DMS 273 treated with DMSO at 0.1 percent for 48 hours (cell line): ENCODE data around the gene CCDC138.

ENCODE experiments used
- DNase-seq: peaks from one replicate; lab custom pipeline; 2025; lab: John Stamatoyannopoulos, UW

CCDC138 gene

DNA sequence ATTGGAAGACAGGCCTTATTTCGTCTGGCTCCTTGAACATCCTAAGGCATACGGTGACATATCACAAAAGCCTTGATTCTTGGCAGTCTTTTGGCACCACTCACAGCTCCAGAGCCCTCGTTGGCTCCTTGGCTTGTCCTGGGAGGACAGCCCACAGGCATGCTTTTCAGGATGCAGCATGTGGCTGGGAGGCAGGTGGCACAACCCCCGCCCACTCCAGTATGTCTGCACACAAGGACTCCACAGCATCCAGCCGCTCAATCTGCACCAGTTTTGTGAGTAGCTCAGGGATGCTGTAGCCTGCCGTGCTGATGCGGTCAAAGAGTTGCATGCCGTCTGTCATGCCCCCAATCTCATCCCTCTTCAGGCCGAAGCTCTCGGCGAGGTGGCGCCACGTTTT is 110.2 kb downstream of the CCDC138 start:
- no peak for DNase-seq

DNA sequence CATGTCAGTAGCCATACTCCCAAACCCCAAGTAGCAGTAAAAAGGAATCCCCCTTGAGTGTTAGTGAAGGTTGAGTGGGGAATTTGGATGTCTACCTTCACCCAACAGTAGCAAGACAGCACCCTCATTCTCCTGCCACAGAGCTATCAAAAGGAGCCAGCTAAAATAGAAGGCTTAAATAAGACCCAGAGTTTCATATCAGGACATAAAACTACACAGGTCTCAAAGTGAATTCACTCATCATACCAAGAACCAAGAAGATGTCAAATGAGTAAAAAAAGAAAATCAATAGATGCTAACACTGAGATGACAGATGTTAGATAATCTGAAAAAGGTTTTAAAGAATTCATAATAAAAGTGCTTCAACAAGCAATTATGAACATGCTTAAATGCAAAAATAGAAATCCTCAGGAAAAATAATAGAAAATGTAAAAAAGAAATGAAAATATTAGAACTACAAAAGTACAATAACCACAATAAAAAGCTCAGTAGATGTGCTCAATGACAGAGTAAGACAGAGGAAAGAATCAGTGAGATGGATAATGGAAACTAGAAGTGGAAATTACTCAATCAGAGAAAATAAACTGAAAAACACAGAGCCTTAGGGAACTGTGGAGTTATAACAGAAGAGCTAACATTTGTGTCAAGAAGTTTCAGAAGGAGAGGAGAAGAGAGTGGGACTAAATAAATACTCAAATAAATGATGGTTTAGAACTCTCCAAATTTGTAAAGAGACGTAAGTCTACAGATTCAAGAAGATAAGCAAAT is 111.9 kb downstream of the CCDC138 start:
- DNase-seq, result no peak

DNA sequence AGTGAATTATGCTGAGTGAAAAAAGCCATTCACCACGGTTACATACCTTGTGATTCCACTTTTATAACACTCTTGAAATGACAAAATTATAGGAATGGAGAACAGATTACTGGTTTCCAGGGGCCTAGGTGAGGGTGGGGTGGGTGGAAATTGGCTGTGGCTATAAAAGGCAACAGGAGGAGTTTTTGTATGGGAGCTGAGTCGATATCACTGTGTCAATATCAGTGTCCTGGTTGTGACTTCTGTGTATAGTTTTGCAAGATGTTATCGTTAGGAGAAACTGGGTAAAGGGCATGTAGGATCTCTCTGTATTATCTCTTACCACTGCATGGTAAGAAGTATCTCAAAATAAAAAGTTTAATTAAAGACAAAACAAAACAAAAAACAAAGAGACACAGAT is 118.1 kb downstream of the CCDC138 start:
- no peak for DNase-seq

DNA sequence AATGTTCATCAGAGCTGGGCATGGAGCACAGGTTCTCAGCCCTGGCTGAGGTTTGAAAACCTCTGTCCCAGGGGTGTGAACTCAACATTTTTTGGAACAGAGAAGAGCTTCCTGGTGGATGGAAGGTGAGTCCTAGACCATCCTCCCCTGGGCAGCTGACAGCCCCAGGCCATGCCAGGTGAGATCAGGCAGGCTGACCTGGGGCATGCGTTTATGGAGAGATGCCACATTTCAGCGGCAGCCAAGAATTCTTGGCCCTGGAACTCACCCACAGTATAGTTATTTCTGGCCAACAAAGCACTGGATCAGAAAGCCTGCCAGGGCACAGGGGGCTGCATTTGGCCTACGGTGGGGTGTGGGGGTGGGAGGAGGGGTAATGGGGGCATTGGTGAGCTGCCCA is 118.6 kb downstream of the CCDC138 start:
- no peak for DNase-seq

DNA sequence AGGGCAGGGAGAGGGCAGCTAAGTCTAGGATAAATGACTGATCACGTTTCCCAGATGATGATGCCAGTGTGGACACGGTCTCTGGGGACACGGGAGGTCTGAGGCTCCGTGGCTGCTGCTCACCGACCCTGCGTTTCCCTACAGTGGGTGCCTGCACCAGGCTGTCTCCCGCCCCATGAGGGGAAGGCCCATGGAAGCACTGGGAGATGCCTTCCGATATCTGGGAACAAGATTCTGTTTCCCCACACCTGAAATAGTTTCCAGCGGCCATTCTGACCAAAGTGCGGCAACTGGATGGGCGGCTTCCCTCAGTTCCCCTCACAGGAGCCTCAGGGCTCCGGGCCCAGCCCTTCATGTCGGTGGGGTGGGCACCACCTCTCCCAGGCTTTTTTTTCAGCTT is 119.3 kb downstream of the CCDC138 start:
- no peak for DNase-seq

DNA sequence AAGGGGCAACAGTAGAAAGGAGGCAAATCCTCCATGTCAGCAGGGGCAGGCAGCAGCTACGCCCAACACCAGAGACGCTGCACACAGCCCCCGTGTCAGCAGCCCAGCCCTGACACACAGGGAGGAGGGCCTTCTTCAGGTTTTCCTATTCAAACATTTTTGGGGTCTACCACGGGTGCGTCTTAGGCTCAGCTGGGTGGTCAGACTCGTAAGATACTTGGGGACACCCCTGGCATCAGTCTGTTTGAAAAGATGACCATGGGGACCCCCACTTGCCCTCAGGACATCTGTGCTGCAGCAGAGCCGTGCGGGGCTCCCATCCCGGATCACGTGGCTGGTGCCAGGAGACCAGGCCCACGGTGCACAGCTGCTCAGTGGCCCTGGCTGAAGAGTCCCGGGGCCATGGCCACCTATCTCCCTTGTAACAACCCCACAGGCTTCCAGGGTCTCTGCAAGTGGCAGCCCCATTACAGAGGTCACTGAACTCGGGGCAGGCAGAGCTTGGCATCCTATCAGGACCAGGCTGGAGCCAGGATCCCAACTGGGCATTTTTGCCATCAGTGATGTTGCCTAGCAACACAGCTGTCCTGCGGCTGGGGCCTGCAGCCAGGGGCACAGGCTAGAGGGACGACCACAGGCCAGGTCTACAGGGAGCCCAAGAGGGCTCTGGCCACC is 120.0 kb downstream of the CCDC138 start:
- no peak for DNase-seq

DNA sequence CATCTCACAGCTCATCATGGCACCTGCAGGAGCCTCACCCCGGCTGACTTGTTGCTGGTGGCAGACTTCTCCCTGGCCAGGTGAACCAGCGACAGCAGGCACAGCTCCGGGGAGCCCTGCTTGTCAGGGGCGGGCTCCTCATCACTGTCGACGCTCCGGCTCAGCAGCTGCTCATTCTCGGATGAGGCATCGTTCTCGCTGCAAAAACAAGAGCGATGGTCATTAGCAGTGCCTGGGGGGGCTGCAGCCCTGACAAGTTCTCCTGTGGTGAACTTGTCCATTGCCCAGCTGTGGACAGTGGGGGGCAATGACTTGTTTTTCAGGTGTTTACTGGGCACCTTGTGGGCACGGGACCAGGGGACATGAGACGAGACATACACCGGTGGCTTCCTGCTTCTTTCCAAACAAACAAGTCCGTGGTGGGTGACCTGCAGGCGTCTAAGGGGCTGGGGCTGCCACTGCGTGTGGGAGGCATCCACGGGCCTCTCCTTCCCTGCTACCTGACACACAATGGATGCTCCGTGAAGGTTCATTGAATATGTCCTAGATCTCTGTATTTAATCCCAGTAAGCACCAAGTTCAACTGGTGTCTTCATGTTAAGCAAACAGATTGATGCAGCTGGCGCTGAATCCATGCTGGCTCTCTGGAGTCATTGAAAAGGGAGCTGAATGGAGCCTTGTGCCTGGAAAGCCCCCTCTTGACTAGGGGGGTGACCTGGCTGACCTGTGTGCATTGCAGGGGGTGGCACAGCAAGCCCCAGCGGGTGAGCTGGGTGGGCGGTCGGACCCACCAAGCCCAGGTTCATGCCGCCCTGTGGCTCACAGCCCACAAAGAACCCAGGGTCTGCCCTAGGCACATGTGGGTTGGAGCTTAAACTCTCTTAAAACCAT is 121.5 kb downstream of the CCDC138 start:
- no peak for DNase-seq

DNA sequence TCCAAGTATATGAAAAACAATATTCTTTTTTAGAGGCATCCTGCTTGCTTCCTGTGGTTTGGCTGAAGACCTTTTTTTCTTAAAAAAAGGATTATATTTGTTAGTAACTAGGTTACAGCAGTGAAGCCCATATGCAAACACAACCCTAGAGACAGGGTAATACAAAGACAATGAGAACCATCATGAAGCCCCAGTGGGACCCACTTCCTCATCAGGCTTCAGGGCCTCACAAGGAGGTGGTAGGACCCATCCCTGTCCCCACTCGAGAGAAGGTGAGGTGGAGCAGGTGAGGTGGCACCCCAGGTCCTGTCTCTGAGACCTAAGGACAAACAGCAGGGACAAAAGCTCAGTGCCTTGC is 122.1 kb downstream of the CCDC138 start:
- no peak for DNase-seq

DNA sequence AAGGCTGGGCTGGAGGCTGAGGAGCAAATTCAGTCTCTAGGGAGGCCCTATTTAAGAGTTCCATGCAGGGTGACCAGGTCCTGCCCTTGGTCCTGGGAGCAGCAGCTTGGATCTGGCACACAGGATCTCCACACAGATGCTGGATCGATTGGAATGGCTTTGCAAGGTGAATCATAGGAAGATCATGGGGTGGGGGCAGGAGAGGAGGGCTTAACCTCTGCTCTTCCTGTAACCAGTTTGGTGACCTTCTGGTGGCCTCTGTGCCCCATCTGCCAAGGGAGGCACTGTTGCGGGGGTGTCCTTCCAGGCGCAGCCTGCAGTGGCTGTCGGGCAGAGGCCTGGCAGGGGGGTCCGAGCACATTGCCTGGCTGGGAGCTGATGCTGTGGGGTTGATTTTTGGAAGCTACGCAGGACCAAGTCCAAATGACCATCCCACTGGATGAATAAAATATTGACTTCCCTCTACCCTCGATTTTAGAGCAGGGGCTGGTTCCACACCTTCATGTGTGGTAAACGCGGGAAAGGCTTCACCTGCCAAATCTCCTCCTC is 122.8 kb downstream of the CCDC138 start:
- DNase-seq, result no peak

DNA sequence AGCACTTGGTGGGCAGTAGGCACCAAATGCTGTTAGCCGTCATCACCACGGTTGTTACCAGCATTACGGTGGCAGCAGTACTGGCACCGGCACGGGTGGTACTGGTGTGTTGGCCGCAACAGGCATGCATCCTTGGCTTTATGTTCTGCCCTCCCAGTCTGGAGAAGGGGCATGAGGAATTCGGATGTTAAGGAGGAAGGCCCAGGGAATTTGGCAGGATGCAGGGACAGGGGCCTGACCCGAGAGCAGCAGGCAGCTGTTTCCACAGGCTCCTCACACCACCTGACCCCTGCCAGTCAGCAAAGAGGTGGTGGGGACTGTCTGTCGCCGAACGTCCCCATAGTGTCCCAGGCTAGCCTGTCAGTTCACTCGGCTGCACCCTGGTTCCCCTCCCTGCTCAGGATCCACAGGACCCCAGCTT is 123.5 kb downstream of the CCDC138 start:
- DNase-seq, result no peak

DNA sequence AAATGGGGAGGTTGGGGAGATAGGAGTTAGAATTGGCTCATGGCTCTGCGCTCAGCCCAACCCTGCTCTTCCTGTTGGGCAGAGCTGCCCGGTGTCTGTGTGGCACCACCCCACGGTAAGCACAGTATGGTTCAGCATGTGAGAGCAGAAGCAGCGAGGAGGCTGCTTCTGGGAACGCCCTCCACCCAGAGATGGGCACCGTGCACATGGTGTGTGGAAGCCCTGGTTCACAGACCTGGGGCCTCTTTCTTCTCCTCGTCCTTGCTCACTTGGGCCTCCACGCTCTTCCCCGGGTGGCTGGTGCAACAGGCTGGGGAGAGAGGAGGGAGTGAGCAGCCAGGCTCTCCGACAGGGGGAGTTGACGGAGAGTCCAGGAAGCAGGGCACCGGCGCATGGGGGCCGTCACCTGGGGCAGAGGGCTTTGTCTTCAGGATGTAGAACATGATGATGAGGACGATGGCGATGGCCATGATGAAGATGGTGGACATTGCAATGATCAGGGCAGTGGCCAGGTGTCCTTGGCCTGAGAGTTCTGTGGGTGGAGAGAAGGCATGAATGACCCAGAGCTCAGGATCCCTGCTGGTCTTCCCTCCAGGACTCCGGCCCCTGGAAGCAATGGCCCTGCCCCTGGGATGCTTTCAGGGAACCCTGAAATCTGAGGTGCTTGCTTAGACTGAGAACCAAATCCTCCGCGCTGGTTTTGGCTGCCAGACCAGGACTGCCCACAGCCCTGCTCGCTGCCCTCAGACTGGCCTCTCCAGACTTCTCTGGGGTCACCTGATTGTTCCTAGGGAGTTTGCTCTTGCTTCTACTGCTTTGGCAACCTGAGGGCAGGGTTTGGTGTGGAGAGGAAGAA is 124.2 kb downstream of the CCDC138 start:
- DNase-seq, result no peak

DNA sequence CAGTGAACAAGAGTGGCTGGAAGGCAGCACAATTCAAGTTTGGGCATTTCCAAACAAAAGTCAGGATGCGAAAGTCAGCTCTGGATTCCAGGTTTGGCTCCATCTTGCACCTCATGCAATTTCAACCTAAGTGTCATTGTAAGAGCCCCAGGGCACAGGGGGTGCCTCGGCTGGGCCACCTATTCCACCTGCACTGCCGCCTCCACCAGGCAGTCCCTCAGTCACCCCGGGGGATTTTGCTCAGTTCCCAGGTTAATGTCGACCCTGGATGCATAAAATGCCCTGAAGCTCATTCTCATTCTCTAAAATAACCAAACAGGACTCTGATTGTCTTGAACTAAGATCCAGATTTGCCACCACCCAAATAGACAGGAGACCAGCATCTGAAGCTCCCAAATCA is 124.8 kb downstream of the CCDC138 start:
- no peak for DNase-seq

DNA sequence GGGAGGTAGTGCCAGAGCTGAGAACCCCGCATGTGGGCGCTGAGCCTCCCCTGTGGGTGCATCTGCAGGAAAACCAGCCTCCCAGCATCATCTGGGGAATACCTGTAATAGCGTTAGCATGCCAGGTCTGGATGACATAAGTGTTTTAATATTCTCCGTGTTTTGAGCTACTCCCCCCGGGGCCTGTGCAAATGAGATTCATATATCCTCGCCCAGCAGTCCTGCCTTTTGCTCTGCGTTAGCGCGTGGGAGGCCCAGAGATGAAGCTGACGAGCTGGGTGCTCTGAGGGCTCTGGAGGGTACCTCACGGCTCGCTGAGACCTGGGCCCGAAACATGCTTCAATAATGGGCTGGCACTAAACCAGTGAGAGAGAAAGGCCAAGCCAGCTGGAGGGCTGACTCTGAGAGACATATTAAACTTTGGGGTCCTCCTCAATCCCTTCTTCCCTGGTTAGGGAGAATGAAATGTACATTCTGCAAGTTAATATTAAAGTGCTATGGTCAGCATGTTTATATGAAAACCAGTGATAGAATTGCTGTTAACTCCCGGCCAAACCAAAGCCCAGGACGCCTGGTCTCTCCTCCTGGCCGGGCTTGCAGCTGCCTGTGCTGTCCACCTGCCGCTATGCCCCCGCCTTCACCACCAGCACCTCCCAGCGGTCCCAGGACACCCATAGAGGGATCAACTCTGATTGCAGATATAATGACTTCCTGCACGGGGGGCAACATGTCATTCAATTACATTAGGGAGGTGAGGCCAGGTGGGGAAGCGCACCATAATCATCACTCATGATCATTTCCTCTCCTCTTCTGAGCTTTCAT is 125.4 kb downstream of the CCDC138 start:
- DNase-seq, result no peak

DNA sequence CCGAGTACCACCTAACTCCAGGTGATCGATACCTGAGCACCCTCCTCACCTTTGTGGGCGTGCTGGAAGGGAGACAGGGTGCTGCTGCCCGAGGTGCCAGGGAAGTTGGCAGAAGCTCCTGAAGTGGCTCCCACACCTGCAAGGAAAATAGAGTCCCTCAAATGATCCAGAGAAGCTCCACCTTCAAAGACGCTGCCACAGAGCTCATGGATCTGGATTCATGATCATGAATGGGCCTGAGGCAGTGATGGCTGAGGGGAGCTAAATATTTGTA is 126.0 kb downstream of the CCDC138 start:
- DNase-seq, result no peak

DNA sequence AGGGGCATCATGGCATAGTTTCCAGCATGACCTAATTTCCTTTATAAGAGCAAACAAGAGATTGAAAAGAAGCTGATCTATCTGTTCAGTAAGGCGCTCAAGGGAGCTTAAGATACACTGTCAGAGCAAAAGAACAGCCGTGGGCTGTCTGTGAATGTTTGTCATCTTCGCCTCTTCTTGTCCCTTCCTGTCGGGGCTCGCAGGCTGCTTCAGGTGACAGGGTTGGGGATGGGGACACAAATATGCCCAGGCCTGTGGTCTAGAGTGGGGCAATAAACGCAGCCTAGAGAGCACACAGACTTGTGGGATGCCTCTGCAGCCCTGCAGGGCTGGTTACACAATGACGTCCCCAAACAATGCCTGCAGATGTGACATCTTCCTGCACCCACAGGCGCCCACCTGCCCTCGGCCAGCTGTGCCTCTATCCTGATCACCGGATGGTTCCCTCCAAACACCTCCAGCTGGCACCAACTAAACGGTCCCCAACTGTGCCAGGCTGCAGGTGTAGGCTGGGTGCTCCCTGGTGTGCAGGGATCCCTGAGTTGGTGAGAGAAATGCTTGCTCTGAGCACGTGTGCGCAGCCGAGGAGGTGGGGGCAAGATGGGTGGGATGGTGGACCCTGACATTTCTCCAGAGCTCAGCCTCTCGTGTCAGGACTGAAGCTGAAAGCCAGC is 129.7 kb downstream of the CCDC138 start:
- DNase-seq, result no peak

DNA sequence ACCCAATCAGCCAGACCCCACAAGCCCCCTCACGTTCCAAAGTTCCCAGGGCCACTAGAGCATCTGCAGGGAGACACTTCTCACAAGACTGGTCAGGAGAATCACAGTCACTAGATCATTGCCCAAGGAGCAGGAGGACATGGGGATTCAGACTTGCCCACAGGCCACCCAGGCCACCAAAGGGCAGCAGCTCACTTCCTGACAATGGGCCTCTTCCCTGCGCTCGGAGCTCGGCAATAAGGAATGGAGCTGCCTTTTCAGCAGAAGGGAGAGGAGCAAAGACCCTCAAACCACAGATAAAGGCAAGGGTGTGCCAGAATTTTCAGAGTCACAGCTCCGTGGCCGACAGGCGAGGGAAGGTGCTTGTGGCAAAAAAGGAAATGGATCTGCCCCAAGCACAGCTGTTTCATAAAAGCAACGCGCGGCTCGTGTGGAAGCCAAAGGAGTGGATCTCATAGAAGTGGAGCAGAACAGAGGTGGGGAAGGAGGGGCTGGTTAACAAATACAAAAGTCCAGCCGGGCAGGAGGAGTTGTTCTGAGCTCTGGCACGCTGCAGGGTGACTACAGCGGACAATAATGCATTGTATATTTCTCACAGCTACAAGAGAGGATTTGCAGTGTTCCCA is 130.3 kb downstream of the CCDC138 start:
- no peak for DNase-seq

DNA sequence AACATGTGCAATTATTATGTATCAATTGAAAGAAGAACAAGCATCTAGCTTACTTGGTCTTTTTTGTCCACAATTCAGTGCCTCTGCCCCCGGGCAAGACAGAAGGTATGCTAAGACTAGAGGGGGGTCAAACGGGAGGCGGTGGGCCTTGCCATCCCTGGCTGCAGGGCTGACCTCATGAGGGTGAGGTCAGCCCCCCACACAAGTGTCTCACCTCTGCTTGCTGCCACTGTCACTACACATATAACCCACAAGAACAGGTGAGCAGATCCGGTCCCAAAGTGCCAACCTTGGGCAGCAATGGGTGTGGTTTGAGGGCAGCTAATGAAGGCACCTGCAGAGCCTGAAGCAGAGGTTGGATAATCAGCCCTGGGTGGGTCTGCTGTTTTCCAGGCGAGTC is 131.0 kb downstream of the CCDC138 start:
- no peak for DNase-seq

DNA sequence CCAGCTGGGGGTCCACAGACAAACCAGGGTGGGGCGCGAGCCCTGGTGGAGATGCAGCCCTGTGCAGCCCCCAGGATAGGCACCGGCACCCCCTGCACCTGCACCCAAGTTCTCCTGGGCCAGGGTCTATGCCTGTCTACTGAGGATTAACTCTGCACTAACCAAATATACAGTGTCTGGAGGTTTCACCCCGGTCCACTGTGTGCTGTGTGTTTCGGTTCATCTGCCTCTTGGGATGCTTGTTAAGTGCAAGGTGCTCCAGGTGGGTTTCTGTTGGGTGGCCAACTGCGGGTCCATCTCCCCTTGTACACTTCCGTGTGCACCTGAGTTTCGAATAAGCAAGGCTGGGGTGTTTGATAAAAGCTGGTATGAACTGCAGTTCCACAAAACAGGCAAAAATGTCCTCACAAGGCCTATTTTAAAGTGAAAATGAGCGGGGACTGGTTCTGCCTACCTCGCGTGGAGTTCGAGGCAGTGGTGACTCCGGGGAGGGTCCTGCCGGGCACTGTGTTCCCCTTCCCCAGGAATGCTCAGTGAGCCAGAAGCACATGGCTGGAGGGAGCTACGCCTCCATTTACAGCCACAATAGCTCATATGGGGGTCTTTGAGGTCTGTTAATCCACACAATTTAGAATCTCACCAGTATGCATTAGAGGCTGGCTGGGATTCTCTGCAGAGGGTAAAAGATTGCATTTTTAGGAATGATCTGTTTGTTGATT is 131.7 kb downstream of the CCDC138 start:
- DNase-seq, result no peak

DNA sequence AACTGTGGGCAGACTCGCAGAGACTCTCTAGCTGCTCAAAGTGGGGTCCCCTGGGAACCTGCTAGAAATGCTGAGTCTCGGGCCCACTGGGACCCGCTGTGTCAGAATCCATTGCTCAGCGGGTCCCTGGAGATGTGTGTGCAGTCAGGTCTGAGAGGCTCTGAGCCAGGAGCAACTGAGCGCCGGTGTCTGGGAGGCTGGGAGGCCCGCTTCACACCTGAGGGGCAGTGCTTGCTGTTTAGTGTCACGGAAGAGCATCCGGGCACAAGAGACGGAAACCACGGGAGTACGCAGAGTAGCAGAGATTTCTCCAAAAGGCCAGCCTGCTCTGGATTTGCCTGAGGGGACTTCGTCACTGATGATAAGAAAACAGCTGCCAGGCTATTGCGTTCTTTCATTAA is 132.4 kb downstream of the CCDC138 start:
- DNase-seq, result no peak
